GM12878 (cell line): ENCODE measurements around the gene KLF8. TPM values are rescaled to one million over a fixed set of nuclear protein-coding genes. Genes with fewer than 3 reads are reported as not detected.

ENCODE experiments used
- ATAC-seq: fragments of 200-7000 bp; cut with Tn5 transposase; 3 replicates; pipeline ENCODE4 v1.9.1; 2020; ENCODE audit warnings: mild to moderate bottlenecking, moderate library complexity
- BruUV-seq: library from RNA; stranded (reverse); fragments of 400-500 nt; replicated peaks from 2 replicates; lab custom pipeline; 2021; lab: Mats Ljungman, UMichigan
- CTCF ChIA-PET: fragments of 300-600 bp; sonication (Branson Sonifier 250); formaldehyde crosslinking; extraction: SDS; loops from one replicate; lab custom pipeline; 2021; ENCODE audit warnings: inconsistent platforms; lab: Yijun Ruan, JAX
- POLR2A ChIA-PET: fragments of 350-600 bp; formaldehyde crosslinking; extraction: SDS; loops from one replicate; lab custom pipeline; 2021; ENCODE audit warnings: inconsistent platforms; lab: Charles Lee
- RAD21 ChIA-PET: fragments of 300-600 bp; sonication (Branson Sonifier 250); formaldehyde crosslinking; loops from one replicate; lab custom pipeline; 2023; ENCODE audit warnings: antibody characterized with exemption; ENCODE audit not compliant: unreplicated experiment; lab: Charles Lee
- SMC1A ChIA-PET: fragments of 300-600 bp; sonication (Branson Sonifier 250); formaldehyde crosslinking; loops from one replicate; lab custom pipeline; 2023; ENCODE audit not compliant: unreplicated experiment, uncharacterized antibody; lab: Charles Lee
- DNase-seq: peaks from one replicate; pipeline ENCODE4 v3.0.0-alpha.2; 2011; ENCODE audit warnings: low read depth, low spot score
- FAIRE-seq: peaks from 3 replicates; lab custom pipeline; 2011; peaks lifted over from hg19 to GRCh38; lab: Jason Lieb, UNC
- H2AFZ ChIP-seq: 2 replicates; pipeline ENCODE4 v1.6.0; 2011; ENCODE audit warnings: low read depth, low read length, control low read depth; ENCODE audit not compliant: control insufficient read depth
- H3K27ac ChIP-seq: 2 replicates; pipeline ENCODE4 v1.5.1; 2011; ENCODE audit warnings: control low read depth; ENCODE audit not compliant: control insufficient read depth, insufficient read depth
- H3K27me3 ChIP-seq, 2 experiments: replicated peaks in 1 of 2; 2 replicates each; pipeline versions ENCODE4 v1.6.0 to v1.6.1; 2011; ENCODE audit warnings: low read length in 1 of 2; ENCODE audit not compliant: control insufficient read depth in 2 of 2, insufficient read depth in 2 of 2
- H3K36me3 ChIP-seq, 2 experiments: 2 replicates each; pipeline ENCODE4 v1.5.1; 2011; ENCODE audit warnings: low read length in 1 of 2; ENCODE audit not compliant: control insufficient read depth in 2 of 2, insufficient read depth in 2 of 2
- H3K4me1 ChIP-seq: 2 replicates; pipeline ENCODE4 v1.6.1; 2011; ENCODE audit warnings: mild to moderate bottlenecking, low read length, moderate library complexity, mixed read lengths; ENCODE audit not compliant: control insufficient read depth, insufficient read depth
- H3K4me2 ChIP-seq: 2 replicates; pipeline ENCODE4 v1.6.0; 2011; ENCODE audit warnings: control low read depth; ENCODE audit not compliant: control insufficient read depth, insufficient read depth
- H3K4me3 ChIP-seq: fragments of 200-600 bp; sonication (generic); 2 replicates; pipeline ENCODE4 v1.5.1; 2016
- H3K79me2 ChIP-seq: 2 replicates; pipeline ENCODE4 v1.6.0; 2011; ENCODE audit warnings: low read length; ENCODE audit not compliant: control insufficient read depth, insufficient read depth
- H3K9ac ChIP-seq: 2 replicates; pipeline ENCODE4 v1.8.0; 2011; ENCODE audit warnings: low read length, control low read depth, mixed read lengths; ENCODE audit not compliant: control insufficient read depth, insufficient read depth
- H3K9me3 ChIP-seq: replicated peaks from 3 replicates; pipeline ENCODE4 v1.5.1; 2011; ENCODE audit warnings: mild to moderate bottlenecking, low read length; ENCODE audit not compliant: control insufficient read depth, insufficient read depth
- H4K20me1 ChIP-seq: 2 replicates; pipeline ENCODE4 v1.6.0; 2011; ENCODE audit not compliant: control insufficient read depth, insufficient read depth
- TBL1XR1 ChIP-seq: IDR thresholded peaks from 2 replicates; pipeline ENCODE4 v1.6.1; 2012; ENCODE audit warnings: low read depth, low read length, improper control_type of control experiment
- WGBS: methylation state at CpG from one replicate; pipeline ENCODE4 v1.1.6; 2016; ENCODE audit warnings: low lambda C conversion rate; ENCODE audit not compliant: insufficient replicate concordance, insufficient coverage; ENCODE audit errors: missing lambda C conversion rate; 5-methylcytosine and 5-hydroxymethylcytosine counted together
- in situ Hi-C: fragments of 300-500 bp; cut with MboI; formaldehyde crosslinking; loops from 9 replicates; pipeline ENCODE4 v1.14.3; 2018; ENCODE audit warnings: mixed read lengths
- intact Hi-C: fragments of 100-400 bp; cut with micrococcal nuclease; formaldehyde crosslinking; loops from one replicate; pipeline ENCODE4 v1.14.2; 2022; ENCODE audit not compliant: unreplicated experiment
- polyA plus RNA-seq, 11 experiments: library from polyadenylated mRNA; depleted of rRNA in 4 of 11; unstranded in 6 of 11; stranded (reverse) in 5 of 11; fragments of >200 nt; fragmentation: Nextera tagmentation in 4 of 11; fragmentation: Illumina TruSeq in 1 of 11; extraction: Ambion mirVana in 4 of 11; extraction: Trizol in 1 of 11; gene quantifications; 1 replicate in 1 of 11; 2 replicates in 10 of 11; pipeline versions ENCODE4 v1.2.1 to v1.2.3, GENCODE V29; 2011 to 2016; ENCODE audit warnings: inconsistent platforms in 2 of 11, missing spikeins in 2 of 11, low read depth in 1 of 11
- total RNA-seq, 4 experiments: library from RNA; depleted of rRNA in 3 of 4; stranded (reverse); fragments of >200 nt in 3 of 4; fragmentation: Illumina TruSeq in 1 of 4; extraction: Trizol in 1 of 4; gene quantifications; 2 replicates each; pipeline versions ENCODE4 v1.2.1 to v1.2.3, GENCODE V29; 2013 to 2021
- TF ChIP-seq, protein P1 (sequence below): fragments of 450-650 bp; IDR thresholded peaks from 2 replicates; pipeline ENCODE4 v1.6.1; 2016; ENCODE audit warnings: mild to moderate bottlenecking, moderate library complexity, borderline replicate concordance

Gene KLF8
- total and polyA plus RNA-seq, 10 of the 15 experiments (the other 5 are each of a cell fraction or from before 2014, with no cell fraction given): 0.31 to 27.3 (median 0.99) TPM

GRCh38 chrX:56211701-56212100, 20.5 kb upstream of the KLF8 start (continued):
- TF ChIP-seq, protein P1, sequence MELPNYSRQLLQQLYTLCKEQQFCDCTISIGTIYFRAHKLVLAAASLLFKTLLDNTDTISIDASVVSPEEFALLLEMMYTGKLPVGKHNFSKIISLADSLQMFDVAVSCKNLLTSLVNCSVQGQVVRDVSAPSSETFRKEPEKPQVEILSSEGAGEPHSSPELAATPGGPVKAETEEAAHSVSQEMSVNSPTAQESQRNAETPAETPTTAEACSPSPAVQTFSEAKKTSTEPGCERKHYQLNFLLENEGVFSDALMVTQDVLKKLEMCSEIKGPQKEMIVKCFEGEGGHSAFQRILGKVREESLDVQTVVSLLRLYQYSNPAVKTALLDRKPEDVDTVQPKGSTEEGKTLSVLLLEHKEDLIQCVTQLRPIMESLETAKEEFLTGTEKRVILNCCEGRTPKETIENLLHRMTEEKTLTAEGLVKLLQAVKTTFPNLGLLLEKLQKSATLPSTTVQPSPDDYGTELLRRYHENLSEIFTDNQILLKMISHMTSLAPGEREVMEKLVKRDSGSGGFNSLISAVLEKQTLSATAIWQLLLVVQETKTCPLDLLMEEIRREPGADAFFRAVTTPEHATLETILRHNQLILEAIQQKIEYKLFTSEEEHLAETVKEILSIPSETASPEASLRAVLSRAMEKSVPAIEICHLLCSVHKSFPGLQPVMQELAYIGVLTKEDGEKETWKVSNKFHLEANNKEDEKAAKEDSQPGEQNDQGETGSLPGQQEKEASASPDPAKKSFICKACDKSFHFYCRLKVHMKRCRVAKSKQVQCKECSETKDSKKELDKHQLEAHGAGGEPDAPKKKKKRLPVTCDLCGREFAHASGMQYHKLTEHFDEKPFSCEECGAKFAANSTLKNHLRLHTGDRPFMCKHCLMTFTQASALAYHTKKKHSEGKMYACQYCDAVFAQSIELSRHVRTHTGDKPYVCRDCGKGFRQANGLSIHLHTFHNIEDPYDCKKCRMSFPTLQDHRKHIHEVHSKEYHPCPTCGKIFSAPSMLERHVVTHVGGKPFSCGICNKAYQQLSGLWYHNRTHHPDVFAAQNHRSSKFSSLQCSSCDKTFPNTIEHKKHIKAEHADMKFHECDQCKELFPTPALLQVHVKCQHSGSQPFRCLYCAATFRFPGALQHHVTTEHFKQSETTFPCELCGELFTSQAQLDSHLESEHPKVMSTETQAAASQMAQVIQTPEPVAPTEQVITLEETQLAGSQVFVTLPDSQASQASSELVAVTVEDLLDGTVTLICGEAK: no peak

DNA sequence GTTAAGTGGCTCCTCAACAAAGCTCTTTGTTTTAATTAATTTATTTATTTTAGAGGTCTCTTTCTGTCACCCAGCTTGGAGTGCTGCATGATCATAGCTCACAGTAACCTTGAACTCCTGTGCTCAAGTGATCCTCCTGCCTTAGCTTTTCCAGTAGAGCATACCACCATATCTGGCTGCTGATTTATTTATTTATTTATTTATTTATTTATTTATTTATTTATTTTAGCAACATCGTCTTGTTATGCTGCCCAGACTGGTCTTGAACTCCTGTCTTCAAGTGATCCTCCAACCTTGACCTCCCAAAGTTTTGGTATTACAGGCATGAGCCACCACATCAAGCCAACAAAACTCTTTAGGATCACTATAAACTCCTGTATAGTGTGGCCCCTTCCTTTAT, 15.8 kb upstream of the KLF8 start:
- CTCF ChIA-PET: interaction anchor here (1.2 to 1.3 kb wide), 2 partner anchors 12 to 17 kb away, joined by 3 to 5 read pairs; no protein-coding TSS in a partner anchor
- Histone ChIP-seq H3K27me3 (no peaks in the 10 kb centered on the region; a peak in 1 of 4 replicates), H3K4me1 (no peaks in the 10 kb centered on the region), H3K79me2 (no peaks in the 10 kb centered on the region)
- TF ChIP-seq TBL1XR1: no peak
- TF ChIP-seq, all 136 proteins: peak for 0
- ChIA-PET SMC1A (interaction anchor here (1.6 kb wide), 1 partner anchor 33 kb away, joined by 5 read pairs; no protein-coding TSS in a partner anchor), POLR2A (interaction anchor here (0.6 kb wide), 1 partner anchor 416 kb away, joined by 4 read pairs; no protein-coding TSS in a partner anchor), RAD21 (no interaction called here)
- in situ Hi-C loops (no loop called here), intact Hi-C loops (no loop called here)
- ATAC-seq (no peak), DNase-seq (no peak), FAIRE-seq (no peak)
- no peaks in the 10 kb centered on the region for H3K9me3 ChIP-seq
- H3K36me3 ChIP-seq: no peaks in the 10 kb centered on the region
- H3K4me2 ChIP-seq: no peak overlapping the region
- no peaks in the 10 kb centered on the region for H4K20me1 ChIP-seq
- H3K9ac ChIP-seq: no peak overlapping the region
- no peak overlapping the region for H2AFZ ChIP-seq
- no peak overlapping the region for H3K4me3 ChIP-seq
- BruUV-seq: no TSS peak
- 55% methylated on average over 1 of the region's 1 CpG for WGBS
- H3K27ac ChIP-seq: no peak overlapping the region
